ENCODE results near the gene NUDT3. TPM values are rescaled to one million over a fixed set of nuclear protein-coding genes. Genes with fewer than 3 reads are reported as not detected.

The NUDT3 gene
- total and polyA plus RNA-seq, 9 of the 15 experiments (the other 6 are each of a cell fraction or from before 2014, with no cell fraction given) = 5.4 to 81.2 (median 56.4) TPM

- TF ChIP-seq ZBTB40 (IDR thresholded peaks at IDR 0.05) (peak; percentile 80), ZBTB40 (CRISPR knock-in tag; IDR thresholded peaks at IDR 0.05) (no peak), ZNF146 (CRISPR knock-in tag; IDR thresholded peaks at IDR 0.05; ENCODE audit: unreplicated experiment) (no peak), YY1 (IDR thresholded peaks at IDR 0.05; ENCODE audit: borderline replicate concordance in 1 of 3, control insufficient read depth in 1 of 3, extremely low read depth in 1 of 3, insufficient read depth in 3 of 3, insufficient read length in 1 of 3, insufficient replicate concordance in 2 of 3, low read depth in 1 of 3, low read length in 2 of 3) (peak in 2 of 3 experiments; percentile 54 to 61), ZNF318 (IDR thresholded peaks at IDR 0.05; ENCODE audit: borderline replicate concordance in 1 of 2, low read depth in 1 of 2) (peak in 1 of 2 experiments; percentile 93; a peak in 2 of 4 replicates), LARP7 (IDR thresholded peaks at IDR 0.05) (0 out of 2 replicates have a peak, but pooled peaks have one; percentile 41), SNRNP70 (optimal IDR thresholded peaks at IDR 0.05; ENCODE audit: low read depth, low read length) (peak; percentile 43)
Observed at GRCh38 chr6:34425498-34426410, 33.3 kb upstream of the NUDT3 start, which contains the start of gene RPS10 (continued).
